VCaP (cell line): ENCODE measurements around the gene RNLS.

ENCODE experiments used
- H3K27ac ChIP-seq: fragments of 450-650 bp; 2 replicates; pipeline ENCODE4 v1.5.1; 2017
- TF ChIP-seq, protein P1 (sequence below): fragments of 450-650 bp; conservative IDR thresholded peaks from 2 replicates; pipeline ENCODE4 v1.5.1; 2017; ENCODE audit warnings: mild to moderate bottlenecking, moderate library complexity

RNLS gene

DNA sequence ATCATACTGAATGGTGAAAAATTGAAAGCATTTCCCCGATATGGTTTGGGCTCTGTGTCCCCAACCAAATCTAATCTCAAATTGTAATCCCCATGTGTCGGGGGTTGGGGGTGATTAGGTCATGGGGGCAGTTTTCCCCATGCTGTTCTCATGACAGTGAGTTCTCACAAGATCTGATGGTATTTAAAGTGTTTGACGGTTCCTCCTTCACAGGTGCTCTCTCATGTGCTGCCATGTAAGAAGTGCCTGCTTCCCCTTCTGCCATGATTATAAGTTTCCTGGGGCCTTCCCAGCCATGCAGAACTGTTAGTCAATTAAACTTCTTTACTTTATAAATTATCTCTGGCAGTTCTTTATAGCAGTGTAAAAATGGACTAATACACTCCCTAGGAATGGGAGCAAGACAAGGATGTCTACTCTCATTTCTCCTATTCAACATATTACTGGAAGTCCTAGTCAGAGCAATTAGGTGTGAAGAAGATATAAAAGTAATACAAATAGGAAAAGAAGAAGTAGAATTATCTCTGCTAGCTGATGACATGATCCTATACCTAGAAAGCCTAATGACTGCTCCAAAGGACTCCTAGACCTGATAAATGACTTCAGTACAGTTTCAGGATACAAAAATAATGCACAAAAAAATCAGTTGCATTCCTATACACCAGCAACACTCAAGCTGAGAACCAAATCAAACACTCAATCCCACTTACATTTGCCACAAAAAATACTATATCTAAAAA, 260.6 kb downstream of the RNLS start:
- TF ChIP-seq, protein P1, sequence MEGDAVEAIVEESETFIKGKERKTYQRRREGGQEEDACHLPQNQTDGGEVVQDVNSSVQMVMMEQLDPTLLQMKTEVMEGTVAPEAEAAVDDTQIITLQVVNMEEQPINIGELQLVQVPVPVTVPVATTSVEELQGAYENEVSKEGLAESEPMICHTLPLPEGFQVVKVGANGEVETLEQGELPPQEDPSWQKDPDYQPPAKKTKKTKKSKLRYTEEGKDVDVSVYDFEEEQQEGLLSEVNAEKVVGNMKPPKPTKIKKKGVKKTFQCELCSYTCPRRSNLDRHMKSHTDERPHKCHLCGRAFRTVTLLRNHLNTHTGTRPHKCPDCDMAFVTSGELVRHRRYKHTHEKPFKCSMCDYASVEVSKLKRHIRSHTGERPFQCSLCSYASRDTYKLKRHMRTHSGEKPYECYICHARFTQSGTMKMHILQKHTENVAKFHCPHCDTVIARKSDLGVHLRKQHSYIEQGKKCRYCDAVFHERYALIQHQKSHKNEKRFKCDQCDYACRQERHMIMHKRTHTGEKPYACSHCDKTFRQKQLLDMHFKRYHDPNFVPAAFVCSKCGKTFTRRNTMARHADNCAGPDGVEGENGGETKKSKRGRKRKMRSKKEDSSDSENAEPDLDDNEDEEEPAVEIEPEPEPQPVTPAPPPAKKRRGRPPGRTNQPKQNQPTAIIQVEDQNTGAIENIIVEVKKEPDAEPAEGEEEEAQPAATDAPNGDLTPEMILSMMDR = no peak
- no peak overlapping the region for H3K27ac ChIP-seq

DNA sequence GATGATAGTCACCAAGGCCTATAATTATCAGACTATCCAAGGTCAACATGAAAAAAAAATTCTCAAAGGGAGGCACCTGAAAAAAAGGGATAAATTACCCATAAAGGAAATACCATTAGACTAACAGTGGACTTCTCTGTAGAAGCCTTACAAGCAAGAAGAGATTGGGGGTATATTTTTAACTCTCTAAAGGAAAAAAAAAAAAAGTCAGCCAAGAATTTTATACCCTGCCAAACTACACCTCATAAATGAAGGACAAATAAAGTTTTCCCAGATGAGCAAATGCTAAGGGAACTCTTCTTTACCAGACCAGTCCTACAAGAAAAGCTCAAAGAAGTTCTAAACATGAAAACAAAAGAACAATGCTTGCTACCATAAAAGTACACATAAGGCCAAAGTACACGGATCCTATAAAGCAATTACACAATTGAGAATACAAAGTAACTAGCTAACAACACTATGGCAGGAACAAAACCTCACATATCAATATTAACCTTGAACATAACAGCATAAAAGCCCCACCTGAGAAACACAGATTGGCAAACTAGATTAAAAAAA, 263.1 kb downstream of the RNLS start:
- TF ChIP-seq, protein P1 = no peak

DNA sequence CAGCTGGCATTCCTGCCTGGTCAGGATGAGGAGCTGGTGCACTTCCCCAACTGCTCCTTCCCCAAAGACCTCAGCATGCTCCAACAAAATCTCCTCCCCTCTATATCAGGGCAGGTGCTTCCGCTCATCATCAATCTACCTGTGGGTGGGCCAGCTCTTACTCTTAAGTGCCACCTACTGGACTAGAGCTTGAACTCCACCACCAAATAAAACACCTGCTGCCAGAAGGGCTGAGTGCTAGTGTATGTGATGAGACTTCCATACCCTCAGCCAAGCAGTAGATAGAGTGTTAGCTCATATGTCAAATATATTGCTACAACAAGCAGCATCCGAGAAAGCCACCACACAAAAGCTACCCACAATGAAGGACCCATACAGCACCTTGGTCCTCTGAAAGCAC, 264.3 kb downstream of the RNLS start:
- no peak overlapping the region for H3K27ac ChIP-seq
- TF ChIP-seq, protein P1 = no peak

More for the DNA sequence above, 263.1 kb downstream of the RNLS start:
- H3K27ac ChIP-seq = no peak overlapping the region

DNA sequence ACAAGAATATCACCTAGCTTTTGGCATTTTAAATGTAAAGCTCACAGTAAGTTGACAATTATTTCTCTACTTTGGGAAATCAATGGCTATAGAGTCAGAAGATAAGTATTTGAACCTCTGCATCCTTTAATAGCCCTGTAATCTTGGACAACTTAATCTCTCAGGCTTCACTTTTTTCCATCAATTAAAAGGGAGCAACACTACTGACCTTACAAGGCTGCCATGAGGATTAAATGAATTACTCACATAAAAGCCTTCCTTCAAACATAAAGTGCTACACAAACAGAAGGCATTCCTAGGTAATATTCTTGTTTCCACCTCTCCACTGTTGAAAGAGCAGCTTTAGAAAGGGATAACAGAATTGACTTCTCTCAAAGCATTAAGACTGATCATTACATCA, 266.0 kb downstream of the RNLS start:
- TF ChIP-seq, protein P1 = no peak

DNA sequence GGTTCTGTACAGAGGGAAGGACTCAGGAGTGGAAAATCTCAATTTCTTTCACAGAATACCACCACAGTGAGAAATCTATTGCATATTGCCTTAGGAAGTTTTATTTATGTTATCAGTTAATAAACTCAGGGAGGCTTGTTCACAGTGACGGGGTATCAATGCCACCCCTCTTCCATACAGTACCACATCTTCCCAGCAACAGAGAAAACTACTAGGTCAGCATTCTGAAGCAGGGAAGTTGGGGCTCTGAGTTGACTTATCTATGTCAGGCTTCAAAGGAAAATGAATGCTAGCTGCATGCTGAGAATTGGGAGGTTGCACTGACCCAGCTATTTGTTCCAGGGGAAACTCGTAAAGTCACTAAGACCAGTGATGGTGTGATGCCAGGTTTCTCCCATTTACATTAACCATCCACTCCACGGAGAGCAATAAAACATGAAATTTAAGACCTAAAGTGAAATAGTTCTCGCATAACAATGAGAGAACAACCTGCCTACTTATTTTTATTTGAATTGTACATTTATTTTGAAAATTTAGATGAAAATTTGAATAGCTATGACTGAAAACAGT, 266.7 kb downstream of the RNLS start:
- H3K27ac ChIP-seq = no peak overlapping the region
- TF ChIP-seq, protein P1 = no peak

More for the DNA sequence above, 266.0 kb downstream of the RNLS start:
- no peak overlapping the region for H3K27ac ChIP-seq

DNA sequence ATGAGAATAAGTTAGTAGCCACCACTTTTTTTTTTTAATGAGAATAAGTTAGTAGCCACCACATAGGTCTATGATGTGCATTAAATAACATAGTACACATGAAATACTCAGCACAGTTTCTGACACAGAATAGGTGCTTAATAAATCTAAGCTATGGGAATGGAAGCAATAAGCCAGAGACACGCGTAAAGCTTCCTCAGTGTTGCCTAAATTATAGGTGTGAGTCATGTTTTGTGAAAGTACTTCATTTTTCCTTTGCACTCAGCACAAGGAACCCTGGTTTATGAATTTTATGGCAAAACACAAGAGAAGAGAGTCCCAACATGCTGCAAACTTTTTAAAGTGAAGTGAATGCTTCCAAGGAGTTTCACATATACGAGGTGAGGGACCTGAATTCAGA, 267.4 kb downstream of the RNLS start:
- TF ChIP-seq, protein P1 = no peak
- H3K27ac ChIP-seq = no peak overlapping the region

DNA sequence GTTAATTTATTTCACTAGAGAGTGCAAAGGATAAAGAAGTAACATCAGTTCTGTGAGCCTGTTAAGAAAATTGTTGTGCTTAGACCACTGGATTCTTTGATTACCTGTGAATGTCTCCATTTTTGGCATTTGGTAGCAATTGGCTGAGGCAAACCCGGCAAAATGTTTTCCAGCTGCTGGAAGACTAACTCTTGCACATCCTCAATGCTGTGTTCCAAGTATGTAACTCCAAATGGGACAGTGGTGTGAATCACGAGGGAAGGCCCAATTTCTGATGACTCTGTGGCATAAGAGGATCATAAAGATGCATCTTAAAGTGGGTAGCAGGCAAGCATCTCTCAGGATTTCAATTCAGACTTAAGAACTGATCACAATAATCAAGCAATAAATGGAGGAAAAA, 268.8 kb downstream of the RNLS start:
- TF ChIP-seq, protein P1 = no peak
- no peak overlapping the region for H3K27ac ChIP-seq
